GM20000 (cell line): ENCODE data around the gene VSTM4.

Source experiments
- DNase-seq: peaks from one replicate; pipeline ENCODE4 v3.0.0; 2012; ENCODE audit warnings: low spot score
- TF ChIP-seq, protein P1 (sequence below): IDR thresholded peaks from 2 replicates; pipeline ENCODE4 v1.5.1; 2012; ENCODE audit warnings: mild to moderate bottlenecking, control low read depth; ENCODE audit errors: extremely low read depth, missing control alignments

VSTM4 gene

DNA sequence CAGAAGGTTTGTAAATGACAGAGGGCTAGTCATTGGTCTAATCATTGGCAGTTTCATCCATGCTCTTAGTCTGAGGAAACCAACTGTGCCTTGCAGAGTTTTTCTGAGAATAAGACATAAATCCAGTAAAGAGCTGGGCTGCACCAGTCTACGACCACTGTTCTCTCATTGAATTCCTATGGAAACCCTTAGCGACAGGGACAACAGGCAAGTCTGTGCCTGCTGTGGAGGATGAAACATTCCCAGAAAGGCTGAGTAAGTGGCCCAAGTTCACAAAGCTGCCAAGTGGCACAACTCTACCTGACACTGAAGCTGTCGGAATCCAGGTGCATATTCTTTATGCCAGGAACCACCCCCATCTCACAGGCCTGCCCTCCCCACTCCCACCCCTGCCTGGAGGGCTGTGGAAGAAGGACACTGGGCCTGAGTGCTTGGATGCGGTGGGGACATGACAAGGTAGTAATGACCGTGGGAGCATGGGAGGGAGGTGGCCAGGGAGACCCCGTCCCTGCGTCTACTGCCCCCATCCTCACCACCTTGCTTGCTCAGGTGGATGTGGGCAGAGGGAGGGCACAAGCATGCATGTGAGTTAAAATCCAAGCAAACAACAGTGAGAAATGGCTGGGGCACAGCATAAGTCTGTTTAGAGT, 58.0 kb downstream of the VSTM4 start:
- TF ChIP-seq, protein P1, sequence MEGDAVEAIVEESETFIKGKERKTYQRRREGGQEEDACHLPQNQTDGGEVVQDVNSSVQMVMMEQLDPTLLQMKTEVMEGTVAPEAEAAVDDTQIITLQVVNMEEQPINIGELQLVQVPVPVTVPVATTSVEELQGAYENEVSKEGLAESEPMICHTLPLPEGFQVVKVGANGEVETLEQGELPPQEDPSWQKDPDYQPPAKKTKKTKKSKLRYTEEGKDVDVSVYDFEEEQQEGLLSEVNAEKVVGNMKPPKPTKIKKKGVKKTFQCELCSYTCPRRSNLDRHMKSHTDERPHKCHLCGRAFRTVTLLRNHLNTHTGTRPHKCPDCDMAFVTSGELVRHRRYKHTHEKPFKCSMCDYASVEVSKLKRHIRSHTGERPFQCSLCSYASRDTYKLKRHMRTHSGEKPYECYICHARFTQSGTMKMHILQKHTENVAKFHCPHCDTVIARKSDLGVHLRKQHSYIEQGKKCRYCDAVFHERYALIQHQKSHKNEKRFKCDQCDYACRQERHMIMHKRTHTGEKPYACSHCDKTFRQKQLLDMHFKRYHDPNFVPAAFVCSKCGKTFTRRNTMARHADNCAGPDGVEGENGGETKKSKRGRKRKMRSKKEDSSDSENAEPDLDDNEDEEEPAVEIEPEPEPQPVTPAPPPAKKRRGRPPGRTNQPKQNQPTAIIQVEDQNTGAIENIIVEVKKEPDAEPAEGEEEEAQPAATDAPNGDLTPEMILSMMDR, result no peak
- no peak for DNase-seq

DNA sequence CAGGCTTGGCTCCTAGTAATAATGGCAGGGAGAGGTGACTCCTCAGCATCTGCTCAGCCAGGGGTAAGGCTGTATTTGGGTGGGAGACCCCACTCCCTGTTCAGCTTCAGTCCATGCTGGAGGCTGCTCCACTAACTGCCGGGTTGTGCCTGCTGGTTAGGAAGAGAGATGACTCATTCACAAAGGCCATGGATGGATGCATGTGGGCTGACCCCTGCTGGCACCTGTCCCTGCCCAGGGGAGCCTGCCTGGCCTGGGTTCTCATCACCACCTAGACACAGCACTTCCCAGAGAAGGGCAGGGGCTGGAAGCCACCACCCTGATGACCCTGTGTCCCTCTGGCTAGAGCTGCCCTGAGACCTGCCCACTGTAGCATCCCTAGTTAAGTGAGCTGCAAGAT, 59.0 kb downstream of the VSTM4 start:
- TF ChIP-seq, protein P1, result no peak
- DNase-seq, result no peak

DNA sequence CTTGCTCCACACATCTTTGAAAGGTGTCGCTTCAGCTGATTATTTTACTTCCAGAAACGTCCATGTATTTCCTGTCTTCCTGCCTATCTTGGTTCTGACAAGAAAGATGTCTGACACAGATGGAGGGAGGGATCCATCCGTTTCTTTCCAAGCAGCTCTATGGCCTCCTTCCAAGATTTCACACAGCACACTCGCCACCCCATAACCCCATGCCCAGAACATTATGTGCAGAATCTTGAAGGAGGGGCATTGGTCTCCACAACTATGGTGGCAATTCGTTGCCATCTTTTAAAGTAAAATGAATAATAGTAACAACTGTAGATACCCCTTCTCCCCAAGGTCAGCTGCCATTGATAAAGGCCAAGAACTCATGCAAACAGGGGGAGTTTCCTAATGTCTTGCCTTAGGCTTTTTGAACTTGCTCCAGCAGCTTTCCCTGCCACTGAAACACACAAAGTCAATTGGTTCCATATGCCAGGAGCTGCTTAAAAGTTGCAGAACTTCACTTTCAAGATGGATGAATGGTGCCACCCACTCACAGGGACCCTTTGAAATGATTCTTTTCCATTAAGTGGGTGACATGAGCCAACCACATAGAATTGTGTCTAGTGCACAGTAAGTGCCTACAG, 60.0 kb downstream of the VSTM4 start:
- no peak for DNase-seq
- TF ChIP-seq, protein P1, result no peak

DNA sequence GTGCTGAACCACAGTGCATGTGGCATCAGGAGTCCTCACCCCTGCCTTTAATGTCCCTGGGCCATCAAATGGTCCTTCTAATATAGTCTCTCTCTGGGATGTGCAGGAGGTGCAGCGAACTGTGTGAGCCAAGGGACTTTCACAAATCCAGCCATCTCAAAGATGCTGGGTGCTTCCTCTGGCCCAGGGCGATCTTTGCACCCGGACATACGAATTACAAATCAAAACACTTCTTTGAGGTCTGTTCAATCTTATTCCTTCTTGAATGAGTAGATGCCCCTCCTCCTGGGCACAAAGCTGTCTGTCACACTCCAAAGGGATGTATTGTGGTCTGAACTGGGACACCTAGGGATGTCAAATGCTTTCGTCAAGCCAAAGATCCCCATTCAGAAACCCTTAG, 60.6 kb downstream of the VSTM4 start:
- TF ChIP-seq, protein P1, result no peak
- DNase-seq, result no peak

DNA sequence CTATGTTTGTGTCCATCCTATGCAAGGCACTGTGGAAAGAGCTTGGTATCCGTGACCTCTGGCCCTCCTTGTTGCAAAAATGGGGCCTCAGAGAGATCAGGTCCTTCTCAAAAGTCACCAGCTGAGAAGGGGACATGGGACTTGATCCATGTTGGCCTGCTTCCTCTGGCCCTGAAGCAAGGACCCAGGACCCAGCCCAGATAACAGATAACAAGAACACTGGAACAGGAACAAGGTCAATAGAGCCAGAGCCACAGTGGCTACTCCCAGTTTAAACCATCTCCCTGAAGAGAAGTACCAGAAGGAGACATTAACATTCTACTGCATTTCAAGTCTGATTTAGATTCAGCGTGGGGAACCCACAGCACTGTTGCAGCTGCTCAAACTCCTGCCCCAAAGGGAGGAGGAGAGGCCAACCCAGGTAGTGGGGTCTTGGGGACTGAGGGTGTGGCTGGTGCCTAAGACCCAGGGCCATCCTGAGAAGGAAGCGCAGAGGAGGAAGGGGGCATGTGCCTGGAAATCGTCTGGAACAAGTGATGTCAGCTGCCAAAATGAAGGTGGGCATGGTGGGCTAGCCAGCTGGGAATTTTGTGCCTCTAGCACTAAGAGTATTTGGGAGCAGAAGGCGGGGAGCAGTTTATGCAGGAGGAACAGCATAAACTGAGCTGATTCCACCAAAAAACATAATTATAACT, 61.2 kb downstream of the VSTM4 start:
- no peak for DNase-seq
- TF ChIP-seq, protein P1, result no peak

DNA sequence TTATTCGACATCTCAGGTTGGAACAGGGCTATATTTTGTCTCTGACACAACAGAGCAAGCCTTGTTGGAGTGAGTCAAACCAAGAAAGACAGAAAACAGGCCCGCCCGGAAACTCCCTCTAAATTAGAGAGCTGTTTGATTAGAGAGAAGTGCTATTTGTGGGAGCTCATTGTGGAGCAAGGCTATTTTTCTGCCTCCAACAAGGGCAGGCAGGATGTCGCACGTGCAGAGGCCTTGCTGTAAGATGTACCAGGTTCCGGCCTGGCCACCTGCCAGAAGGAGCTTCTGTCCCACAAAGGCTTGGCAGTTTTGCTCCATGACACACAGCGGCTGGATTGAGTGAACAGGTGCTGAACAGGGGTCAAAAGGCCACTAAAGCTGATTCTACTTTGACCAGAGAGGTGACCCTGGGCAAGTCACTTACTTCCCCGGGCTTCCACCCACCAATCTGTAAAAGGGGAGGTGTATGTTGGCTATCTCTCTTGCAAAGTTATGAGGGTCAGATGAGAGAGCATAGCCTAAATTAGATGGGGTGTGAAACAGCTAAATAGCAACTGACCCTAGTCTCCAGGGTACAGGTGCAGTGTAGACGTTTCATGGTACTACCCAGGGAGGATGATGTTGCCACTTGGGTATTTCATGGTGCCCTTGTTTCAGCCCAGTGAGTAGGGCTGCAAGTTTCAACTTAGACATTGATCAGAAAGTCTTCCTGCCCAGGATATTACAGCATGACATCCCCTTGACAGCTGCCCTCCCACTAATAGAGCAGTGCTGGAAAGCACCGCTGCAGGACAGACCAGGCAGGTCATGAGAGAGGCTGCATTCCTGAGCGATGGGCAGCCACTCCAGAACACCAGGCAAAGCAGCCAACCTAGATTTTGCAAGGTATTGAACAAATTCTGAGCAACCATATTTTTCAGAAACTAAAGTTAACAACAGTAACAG, 62.0 kb downstream of the VSTM4 start:
- TF ChIP-seq, protein P1, result no peak
- peak; percentile 42 for DNase-seq
